Middle frontal gyrus (tissue), 1 donor: ENCODE data around the gene SVIL.
A peak's percentile ranks its signal among the peaks of the same experiment; 100 is the strongest.
"Not testable (repeated sequence)": the region's sequence is repeated elsewhere in the genome, so short reads cannot be mapped to it uniquely, and the experiment has no call there.

ENCODE experiments used
- DNase-seq: peaks from one replicate; pipeline ENCODE4 v3.0.0-alpha.2; 2015; ENCODE audit warnings: low spot score; ENCODE audit errors: extremely low spot score

SVIL gene

DNA sequence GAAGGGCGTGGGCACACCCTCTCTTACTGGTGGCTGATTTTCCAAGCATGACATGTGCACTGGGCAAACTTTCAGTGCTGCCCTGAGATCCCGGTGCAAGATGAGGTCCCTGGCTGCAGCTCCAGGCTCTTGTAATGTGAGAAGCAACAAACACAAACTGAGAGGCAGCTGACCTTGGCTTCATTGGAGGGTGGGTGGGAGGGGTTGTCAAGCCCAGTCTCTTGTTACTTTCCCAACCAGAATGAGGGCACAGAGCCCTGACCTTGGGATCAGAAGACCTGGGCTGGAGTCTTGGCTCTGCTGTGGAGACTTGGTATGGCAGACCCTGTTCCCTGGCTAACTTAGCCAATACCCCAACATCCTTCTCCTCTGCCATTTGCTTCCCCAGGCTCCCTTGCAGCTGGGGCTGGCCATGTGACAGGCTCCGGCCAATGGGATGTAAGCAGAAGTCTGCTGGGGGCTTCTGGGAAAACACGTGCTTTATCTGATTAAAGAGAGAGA is 170.1 kb downstream of the SVIL start:
- not testable (repeated sequence) for DNase-seq

GRCh38 chr10:29461042-29461441 is 173.7 kb downstream of the SVIL start:
- no peak for DNase-seq

- DNase-seq: not testable (repeated sequence)
These were observed 176.6 kb downstream of the SVIL start for GRCh38 chr10:29458190-29458589.

DNA sequence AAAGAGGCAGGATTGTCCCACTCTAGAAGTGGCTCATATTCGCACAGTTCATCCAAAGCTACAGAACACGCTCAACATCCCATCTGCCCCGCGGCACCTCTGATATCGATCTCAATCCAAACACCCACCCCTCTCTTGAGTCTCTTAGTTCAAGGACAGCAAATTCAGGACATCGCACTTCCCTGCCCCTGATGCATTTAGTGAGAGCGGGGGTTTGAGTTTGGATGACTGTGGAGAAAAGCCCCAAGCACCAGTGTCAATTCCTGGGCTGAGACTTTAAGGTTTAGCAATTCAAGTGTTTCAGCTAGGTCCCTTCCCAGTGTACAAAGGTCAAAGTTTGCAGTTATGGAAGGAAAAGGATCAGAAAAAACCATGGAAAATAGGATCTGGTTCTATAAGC is 179.7 kb downstream of the SVIL start:
- no peak for DNase-seq

DNA sequence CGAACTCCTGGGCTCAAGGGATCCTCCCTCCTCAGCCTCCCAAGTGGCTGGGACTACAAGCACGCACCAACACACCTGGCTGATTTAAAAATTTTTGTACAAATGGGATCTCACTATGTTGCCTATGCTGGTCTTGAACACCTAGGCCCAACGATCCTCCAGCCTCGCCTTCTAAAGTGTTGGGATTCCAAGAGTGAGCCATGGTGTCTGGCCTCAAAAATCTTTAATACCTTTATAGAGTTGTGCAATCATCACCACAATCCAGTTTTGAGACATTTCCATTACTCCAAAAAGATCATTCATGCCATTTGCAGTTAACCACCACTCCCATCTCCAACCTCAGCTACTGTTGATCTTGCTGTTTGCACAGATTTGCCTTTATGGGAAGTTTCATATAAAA is 180.5 kb downstream of the SVIL start:
- no peak for DNase-seq

- DNase-seq: no peak
These were observed 182.2 kb downstream of the SVIL start for GRCh38 chr10:29452546-29452945.

DNA sequence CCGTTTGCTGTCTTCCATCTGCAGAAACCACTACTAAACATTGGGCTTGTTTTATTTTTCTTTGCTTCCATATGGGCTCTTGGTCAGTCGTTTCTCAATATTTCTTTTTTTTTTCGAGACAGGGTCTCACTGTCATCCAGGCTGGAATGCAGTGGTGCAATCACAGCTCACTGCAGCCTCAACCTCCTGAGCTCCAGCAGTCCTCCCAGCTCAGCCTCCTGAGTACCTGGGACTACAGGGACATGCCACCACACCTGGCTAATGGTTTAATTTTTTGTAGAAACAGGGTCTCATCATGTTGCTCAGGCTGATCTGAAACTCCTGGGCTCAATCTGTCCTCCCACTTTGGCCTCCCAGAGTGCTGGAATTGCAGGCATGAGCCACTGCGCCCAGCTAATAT is 182.8 kb downstream of the SVIL start:
- DNase-seq: no peak

GRCh38 chr10:29450405-29450804 is 184.4 kb downstream of the SVIL start:
- no peak for DNase-seq

GRCh38 chr10:29448756-29449592 is 185.8 kb downstream of the SVIL start:
- peak; percentile 38 for DNase-seq

DNA sequence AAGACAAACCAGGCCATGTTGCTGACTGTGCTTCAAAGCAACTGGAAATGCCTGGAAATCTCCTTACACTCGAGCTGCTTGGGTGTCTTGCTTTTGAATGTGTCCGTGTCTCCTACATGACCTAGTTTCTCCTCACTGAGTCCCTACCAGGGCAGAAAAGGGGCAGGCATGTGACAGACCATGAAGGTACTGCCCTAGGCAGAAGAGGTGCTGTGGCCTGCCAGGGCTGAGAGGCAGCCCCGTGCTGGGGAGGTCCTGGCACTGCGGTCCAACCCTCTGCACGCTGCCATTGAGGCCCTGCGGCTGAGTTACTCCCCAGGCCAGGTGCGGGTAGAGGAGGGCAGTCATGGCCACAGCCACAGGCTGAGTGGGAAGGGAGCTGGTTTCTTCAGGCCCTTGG is 186.6 kb downstream of the SVIL start:
- DNase-seq: no peak

DNA sequence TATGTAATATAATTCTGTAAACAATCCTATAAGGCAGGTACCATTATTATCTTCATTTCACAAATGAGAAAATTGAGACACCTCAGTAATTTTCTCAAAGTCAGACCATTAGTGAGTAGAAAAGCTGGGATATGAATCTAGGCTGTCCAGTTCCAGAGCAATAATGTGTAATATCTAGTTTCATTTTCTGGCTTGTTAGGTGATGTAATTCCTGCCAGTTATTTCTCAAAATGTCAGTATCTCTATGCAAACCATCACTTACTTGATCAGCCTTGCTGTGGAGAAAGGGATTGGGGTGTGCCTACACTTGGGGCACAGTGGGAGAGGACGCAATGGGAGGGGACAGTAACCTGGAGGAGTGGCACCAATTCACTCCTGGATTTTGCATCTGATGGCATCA is 188.4 kb downstream of the SVIL start:
- DNase-seq: no peak

DNA sequence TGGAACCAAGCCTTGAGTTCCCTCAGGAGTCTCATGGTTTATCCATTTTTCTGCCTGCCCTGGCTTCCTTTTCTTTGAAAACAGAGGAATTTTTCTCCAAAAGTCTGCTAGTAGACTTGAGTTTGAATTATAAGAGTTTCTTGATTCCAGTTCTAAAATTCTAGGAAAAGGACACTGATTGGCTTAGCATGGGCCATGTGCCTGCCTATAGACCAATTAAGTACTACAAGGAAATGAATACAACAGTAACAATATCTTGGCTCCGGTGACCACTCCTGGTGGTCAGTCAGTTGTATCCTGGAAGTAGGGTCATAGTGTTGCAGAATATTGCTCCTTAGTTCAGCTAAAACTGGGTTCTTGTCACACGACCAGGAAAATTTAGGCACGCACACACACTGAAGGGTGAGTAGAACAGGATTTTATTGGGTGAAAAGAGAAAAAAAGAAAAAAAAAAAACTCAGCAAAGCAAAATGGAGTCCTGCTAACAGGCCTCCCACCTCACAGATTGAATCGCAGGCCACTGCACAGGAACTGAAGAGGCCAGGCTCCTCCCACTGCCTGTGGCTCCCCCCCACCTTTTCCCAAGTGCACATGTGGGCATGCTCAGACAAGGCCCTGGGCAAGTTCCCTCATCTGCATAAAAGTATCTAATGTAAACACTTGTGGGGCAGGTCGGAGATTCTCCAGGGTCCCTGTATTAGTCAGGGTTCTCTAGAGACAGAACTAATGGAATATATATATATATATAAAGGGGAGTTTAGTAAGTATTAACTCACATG is 190.8 kb downstream of the SVIL start:
- no peak for DNase-seq

- no peak for DNase-seq
These were observed 193.8 kb downstream of the SVIL start for GRCh38 chr10:29440981-29441380.

DNA sequence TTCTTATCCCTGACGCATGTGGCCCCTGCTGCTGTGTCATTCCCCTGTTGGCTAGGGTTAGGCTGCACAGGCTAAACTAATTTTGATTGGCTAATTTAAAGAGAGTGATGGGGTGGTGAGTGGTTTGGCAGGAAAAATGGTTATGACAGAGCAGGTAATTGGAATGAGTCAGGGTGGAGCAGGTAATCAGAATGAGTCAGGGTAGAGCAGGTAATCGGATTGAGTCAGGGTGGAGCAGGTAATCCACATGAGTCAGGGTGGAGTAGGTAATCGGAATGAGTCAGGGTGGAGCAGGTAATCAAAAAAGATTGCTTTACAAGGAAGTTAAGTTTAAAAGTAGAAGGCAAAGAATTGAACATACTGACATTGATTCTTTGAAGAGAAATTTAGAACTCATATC is 195.8 kb downstream of the SVIL start:
- DNase-seq: not testable (repeated sequence)

- no peak for DNase-seq
These were observed 196.5 kb downstream of the SVIL start for GRCh38 chr10:29438271-29438670.

GRCh38 chr10:29437871-29438270 is 196.9 kb downstream of the SVIL start:
- no peak for DNase-seq

- no peak for DNase-seq
These were observed 198.8 kb downstream of the SVIL start for GRCh38 chr10:29435809-29436501.

DNA sequence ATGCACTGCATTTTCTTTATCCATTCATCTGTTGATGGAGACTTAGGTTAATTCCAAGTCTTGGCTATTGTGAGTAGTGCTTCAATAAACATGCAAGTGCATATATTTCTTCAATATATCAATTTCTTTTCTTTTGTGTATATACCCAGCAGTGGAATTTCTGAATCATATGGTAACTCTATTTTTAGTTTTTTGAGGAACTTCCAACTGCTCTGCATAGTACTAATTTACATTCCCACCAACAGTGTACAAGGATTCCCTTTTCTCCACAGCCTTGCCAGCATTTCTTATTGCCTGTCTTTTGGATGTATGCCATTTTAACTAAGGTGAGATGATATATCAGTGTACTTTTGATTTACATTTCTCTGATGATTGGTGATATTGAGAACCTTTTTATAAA is 200.7 kb downstream of the SVIL start:
- no peak for DNase-seq

DNA sequence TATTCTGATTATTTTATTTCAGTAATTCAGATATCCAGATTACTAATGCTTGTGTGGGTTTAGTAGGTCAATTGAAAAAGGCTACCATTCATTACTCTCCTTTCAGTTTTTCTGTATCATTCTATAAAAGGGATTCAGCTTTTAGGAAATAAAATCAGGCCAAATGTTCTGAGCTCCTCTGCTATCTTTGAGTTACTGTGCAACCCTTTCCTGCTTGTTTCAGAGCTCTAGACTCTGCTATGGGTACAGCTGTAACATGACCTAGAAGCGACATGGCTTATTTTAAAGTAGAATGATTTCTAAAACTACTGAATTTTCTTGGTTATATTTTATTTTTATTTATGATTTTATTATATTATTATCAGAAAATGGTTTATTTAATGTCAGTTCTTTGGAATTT is 203.1 kb downstream of the SVIL start:
- DNase-seq: no peak

DNA sequence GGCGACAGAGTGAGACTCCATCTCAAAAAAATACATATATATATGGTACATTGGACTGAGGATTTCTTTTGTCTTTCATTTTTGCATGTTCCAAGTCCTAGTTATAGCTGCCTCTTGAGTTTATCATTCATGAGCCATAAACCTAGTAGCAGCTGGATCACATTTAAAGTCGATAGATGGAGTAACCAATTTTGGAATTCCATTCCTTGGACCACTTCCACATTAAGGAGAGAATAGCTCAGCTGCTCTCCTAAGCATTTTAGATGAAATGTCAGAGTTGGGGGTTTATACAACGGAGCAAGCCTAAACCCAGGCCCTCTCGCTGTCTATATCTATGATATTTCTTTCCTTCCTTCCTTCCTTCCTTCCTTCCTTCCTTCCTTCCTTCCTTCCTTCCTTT is 204.7 kb downstream of the SVIL start:
- DNase-seq: no peak

DNA sequence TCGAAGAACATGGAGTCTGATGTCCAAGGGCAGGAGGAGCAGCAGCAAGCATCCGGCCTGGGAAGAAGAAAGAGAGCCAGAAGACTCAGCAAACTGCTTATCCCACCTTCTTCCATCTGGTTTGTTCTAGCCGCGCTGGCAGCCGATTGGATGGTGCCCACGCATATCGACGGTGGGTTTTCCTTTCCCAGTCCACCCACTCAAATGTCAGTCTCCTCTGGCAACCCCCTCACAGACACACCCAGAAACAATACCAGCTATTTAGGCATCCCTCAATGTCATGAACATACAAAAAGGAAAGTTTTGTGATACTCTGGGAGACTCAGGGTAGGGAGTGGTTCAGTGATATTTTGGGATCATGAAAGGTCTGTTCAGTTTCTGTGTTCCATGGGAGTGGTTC is 206.3 kb downstream of the SVIL start:
- no peak for DNase-seq

- no peak for DNase-seq
These were observed 207.1 kb downstream of the SVIL start for GRCh38 chr10:29427667-29428066.
